ENCODE data around the gene PPP4R2.

PPP4R2 gene

GRCh38 chr3:73030073-73030597 is 33.5 kb downstream of the PPP4R2 start:
- Histone ChIP-seq H3K27ac (ENCODE audit: low read depth, low read length) (no peak overlapping the region), H3K4me2 (ENCODE audit: low read depth, low read length, poor library complexity, severe bottlenecking) (no peak overlapping the region), H3K9me2 (replicated peaks; ENCODE audit: insufficient read depth, low read length) (no peaks in the 10 kb centered on the region), H3K27me3 (ENCODE audit: low read length) (no peaks in the 10 kb centered on the region), H3K9me3 (ENCODE audit: insufficient read depth, low read length) (no peaks in the 10 kb centered on the region), H3F3A (ENCODE audit: insufficient read depth) (no peaks in the 10 kb centered on the region), H2AFZ (ENCODE audit: low read depth, low read length, severe bottlenecking) (no peak overlapping the region), H3K9ac (ENCODE audit: low read length) (no peak overlapping the region), H4K20me1 (ENCODE audit: low read depth, low read length) (peaks cover 66% of the 10 kb centered on the region), H3K79me2 (ENCODE audit: insufficient read depth, low read length) (peaks cover 100% of the 10 kb centered on the region), H3K4me3 (ENCODE audit: insufficient read depth, low read length, poor library complexity, severe bottlenecking) (no peak overlapping the region), H3K36me3 (ENCODE audit: low read length) (no peaks in the 10 kb centered on the region; the same call in 1 of the 2 replicates)
- no peak for TF ChIP-seq EZH2phosphoT487 (conservative IDR thresholded peaks at IDR 0.05; ENCODE audit: low read length)
- no peak for TF ChIP-seq CTCF (IDR thresholded peaks at IDR 0.05; ENCODE audit: insufficient read depth, low read length, poor library complexity, severe bottlenecking)

GRCh38 chr3:73031573-73032103 is 35.0 kb downstream of the PPP4R2 start:
- no peak overlapping the region for H3K4me3 ChIP-seq (ENCODE audit: insufficient read depth, low read length, poor library complexity, severe bottlenecking)
- no peak overlapping the region for H3K4me2 ChIP-seq (ENCODE audit: low read depth, low read length, poor library complexity, severe bottlenecking)
- H2AFZ ChIP-seq (ENCODE audit: low read depth, low read length, severe bottlenecking): no peak overlapping the region
- no peaks in the 10 kb centered on the region for H3K9me2 ChIP-seq (replicated peaks; ENCODE audit: insufficient read depth, low read length)
- TF ChIP-seq EZH2phosphoT487 (conservative IDR thresholded peaks at IDR 0.05; ENCODE audit: low read length) (no peak), CTCF (IDR thresholded peaks at IDR 0.05; ENCODE audit: insufficient read depth, low read length, poor library complexity, severe bottlenecking) (no peak)
- H3K36me3 ChIP-seq (ENCODE audit: low read length): no peaks in the 10 kb centered on the region; the same call in 1 of the 2 replicates
- H3F3A ChIP-seq (ENCODE audit: insufficient read depth): no peaks in the 10 kb centered on the region
- peaks cover 100% of the 10 kb centered on the region for H3K79me2 ChIP-seq (ENCODE audit: insufficient read depth, low read length)
- peaks cover 64% of the 10 kb centered on the region for H4K20me1 ChIP-seq (ENCODE audit: low read depth, low read length)
- no peaks in the 10 kb centered on the region for H3K27me3 ChIP-seq (ENCODE audit: low read length)
- no peaks in the 10 kb centered on the region for H3K9me3 ChIP-seq (ENCODE audit: insufficient read depth, low read length)
- no peak overlapping the region for H3K27ac ChIP-seq (ENCODE audit: low read depth, low read length)
- no peak overlapping the region for H3K9ac ChIP-seq (ENCODE audit: low read length)

GRCh38 chr3:73036694-73037591 is 40.3 kb downstream of the PPP4R2 start:
- Histone ChIP-seq H3K9ac (ENCODE audit: low read length) (no peak overlapping the region), H3K4me2 (ENCODE audit: low read depth, low read length, poor library complexity, severe bottlenecking) (no peak overlapping the region), H3K79me2 (ENCODE audit: insufficient read depth, low read length) (peaks cover 100% of the 10 kb centered on the region), H3K27ac (ENCODE audit: low read depth, low read length) (no peak overlapping the region), H3K9me3 (ENCODE audit: insufficient read depth, low read length) (no peaks in the 10 kb centered on the region), H4K20me1 (ENCODE audit: low read depth, low read length) (peaks cover 81% of the 10 kb centered on the region), H3K36me3 (ENCODE audit: low read length) (no peaks in the 10 kb centered on the region), H3K27me3 (ENCODE audit: low read length) (no peaks in the 10 kb centered on the region), H2AFZ (ENCODE audit: low read depth, low read length, severe bottlenecking) (no peak overlapping the region), H3K4me3 (ENCODE audit: insufficient read depth, low read length, poor library complexity, severe bottlenecking) (no peak overlapping the region), H3K9me2 (replicated peaks; ENCODE audit: insufficient read depth, low read length) (no peaks in the 10 kb centered on the region), H3F3A (ENCODE audit: insufficient read depth) (no peaks in the 10 kb centered on the region)
- no peak for TF ChIP-seq EZH2phosphoT487 (conservative IDR thresholded peaks at IDR 0.05; ENCODE audit: low read length)
- TF ChIP-seq CTCF (IDR thresholded peaks at IDR 0.05; ENCODE audit: insufficient read depth, low read length, poor library complexity, severe bottlenecking): no peak
